Psoas muscle (tissue), 8 donors: ENCODE data around the gene EPX. TPM values are rescaled to one million over a fixed set of nuclear protein-coding genes. Genes with fewer than 3 reads are reported as not detected.

Source experiments
- ATAC-seq, 4 donors: fragments of 200-7000 bp; cut with Tn5 transposase; one replicate each; pipeline ENCODE4 v1.9.1; 2020; ENCODE audit warnings: moderate library complexity in 3 of 4, mild to moderate bottlenecking in 2 of 4
- DNase-seq, 2 donors: peaks; one replicate each; pipeline ENCODE4 v3.0.0-alpha.2; 2020
- H3K27ac ChIP-seq: fragments of 200-600 bp; one replicate; pipeline ENCODE4 v1.8.0; 2022
- H3K27me3 ChIP-seq, 3 donors: fragments of 200-600 bp in 1 of 3; one replicate each; pipeline versions ENCODE4 v1.6.1 to v1.8.0; 2013 to 2022; ENCODE audit warnings: low read length in 2 of 3, mild to moderate bottlenecking in 2 of 3, moderate library complexity in 1 of 3; ENCODE audit not compliant: insufficient read depth in 3 of 3
- H3K36me3 ChIP-seq, 2 donors: fragments of 200-600 bp in 1 of 2; one replicate each; pipeline versions ENCODE4 v1.6.1 to v1.8.0; 2013 to 2022; ENCODE audit warnings: low read depth in 1 of 2, mild to moderate bottlenecking in 1 of 2, moderate library complexity in 1 of 2; ENCODE audit not compliant: insufficient read depth in 1 of 2
- H3K4me1 ChIP-seq: fragments of 200-600 bp; one replicate; pipeline ENCODE4 v1.8.0; 2022
- H3K4me3 ChIP-seq: fragments of 200-600 bp; one replicate; pipeline ENCODE4 v1.8.0; 2022; ENCODE audit warnings: mild to moderate bottlenecking
- H3K9me3 ChIP-seq: fragments of 200-600 bp; one replicate; pipeline ENCODE4 v1.8.0; 2022
- CTCF ChIP-seq: fragments of 200-600 bp; IDR thresholded peaks from one replicate; pipeline ENCODE4 v1.8.0; 2022; ENCODE audit warnings: antibody characterized with exemption
- WGBS, 3 donors: extraction: QIAGEN DNeasy Blood & Tissue Kit; methylation state at CpG; one replicate each; pipeline versions ENCODE4 v1.1.6 to v1.1.7; 2013; 5-methylcytosine and 5-hydroxymethylcytosine counted together
- intact Hi-C, 2 donors: fragments of 100-400 bp; cut with DNase I; formaldehyde crosslinking; loops; one replicate each; pipeline versions ENCODE4 v1.11.0 to v1.14.2; 2022
- polyA plus RNA-seq, 3 donors: library from polyadenylated mRNA; stranded (reverse); fragments of 200-250 nt; gene quantifications; one replicate each; pipeline ENCODE4 v1.2.3, GENCODE V29; 2013
- total RNA-seq, 4 donors: library from RNA; stranded (reverse); fragmentation: NEBNext Ultra II Directional in 2 of 4; extraction: Animal tissue kit (Norgen Biotek cat#: 25700) in 2 of 4; gene quantifications; one replicate each; pipeline versions ENCODE4 v1.2.1 to v1.2.4, GENCODE V29; 2021 to 2023
- donor health status: healthy with polysubstance abuse.
- donor health status: DM: no; HTN: no; CAD: no; lungs with moderate emphysema.
- donor health status: Bipolar disorder and iron deficiency.
- donor health status: healthy.
- donor health status: DM: yes; HTN: yes; CAD: no.
- donor health status: DM: no; HTN: no; CAD: no.
- donor health status: DM: no; HTN: no; CAD: no.
- donor health status: DM: yes; HTN: yes; CAD: no.

The EPX gene
- total and polyA plus RNA-seq, 7 donors, result 0.12 TPM; not detected in 6

GRCh38 chr17:58231641-58232040 is 39.1 kb downstream of the EPX start:
- peaks cover 0 to 17% (median 0%) of the 10 kb centered on the region in 3 donors for H3K27me3 ChIP-seq
- DNase-seq (no peak), ATAC-seq (no peak)
- H3K4me3 ChIP-seq, result no peak overlapping the region
- no peaks in the 10 kb centered on the region for H3K4me1 ChIP-seq
- intact Hi-C loops, result no loop called here
- H3K9me3 ChIP-seq, result no peaks in the 10 kb centered on the region
- H3K36me3 ChIP-seq, result no peaks in the 10 kb centered on the region
- no peak overlapping the region for H3K27ac ChIP-seq
- 21 to 32% (median 28%) methylated on average over 2 of the region's 2 CpGs for WGBS, 3 donors
- TF ChIP-seq CTCF, result no peak

GRCh38 chr17:58232707-58233156 is 40.2 kb downstream of the EPX start:
- no peak for TF ChIP-seq CTCF
- Histone ChIP-seq H3K36me3 (no peaks in the 10 kb centered on the region), H3K9me3 (no peaks in the 10 kb centered on the region), H3K4me1 (no peaks in the 10 kb centered on the region), H3K4me3 (no peak overlapping the region), H3K27me3 (peaks cover 0 to 20% (median 0%) of the 10 kb centered on the region in 3 donors), H3K27ac (no peak overlapping the region)
- DNase-seq (no peak), ATAC-seq (no peak)
- WGBS, 3 donors, result 47 to 48% (median 47%) methylated on average over 12 of the region's 12 CpGs
- intact Hi-C loops, result no loop called here

- Histone ChIP-seq H3K9me3 (no peaks in the 10 kb centered on the region), H3K4me3 (no peak overlapping the region), H3K27ac (no peak overlapping the region), H3K36me3 (no peaks in the 10 kb centered on the region), H3K27me3 (peaks cover 0 to 20% (median 0%) of the 10 kb centered on the region in 3 donors), H3K4me1 (no peaks in the 10 kb centered on the region)
- ATAC-seq (no peak), DNase-seq (no peak)
- intact Hi-C loops, result no loop called here
- 64 to 86% (median 77%) methylated on average over 3 of the region's 3 CpGs for WGBS, 3 donors
- TF ChIP-seq CTCF, result no peak
Measured at GRCh38 chr17:58233543-58233942, 41.0 kb downstream of the EPX start.

- Histone ChIP-seq H3K4me3 (no peak overlapping the region), H3K9me3 (no peaks in the 10 kb centered on the region), H3K36me3 (no peaks in the 10 kb centered on the region), H3K27ac (no peak overlapping the region), H3K4me1 (no peaks in the 10 kb centered on the region), H3K27me3 (peaks cover 0 to 26% (median 0%) of the 10 kb centered on the region in 3 donors)
- DNase-seq (no peak), ATAC-seq (no peak)
- 72 to 83% (median 81%) methylated on average over 3 of the region's 3 CpGs for WGBS, 3 donors
- TF ChIP-seq CTCF, result no peak
- intact Hi-C loops, result no loop called here
Measured at GRCh38 chr17:58234512-58234911, 42.0 kb downstream of the EPX start.

- H3K27ac ChIP-seq, result no peak overlapping the region
- TF ChIP-seq CTCF, result no peak
- no peaks in the 10 kb centered on the region for H3K4me1 ChIP-seq
- WGBS, 3 donors, result 53 to 60% (median 55%) methylated on average over 1 of the region's 1 CpG
- peaks cover 0 to 32% (median 4%) of the 10 kb centered on the region in 3 donors for H3K27me3 ChIP-seq
- no peak for DNase-seq
- H3K4me3 ChIP-seq, result no peak overlapping the region
- intact Hi-C loops, result no loop called here
- H3K9me3 ChIP-seq, result no peaks in the 10 kb centered on the region
- no peaks in the 10 kb centered on the region for H3K36me3 ChIP-seq
- ATAC-seq, result no peak
Measured at GRCh38 chr17:58235821-58236220, 43.3 kb downstream of the EPX start.
